ENCODE data around the gene RABGAP1L.
A peak's percentile ranks its signal among the peaks of the same experiment; 100 is the strongest.

The RABGAP1L gene

GRCh38 chr1:174719194-174719593 is 559.9 kb downstream of the RABGAP1L start:
- POLR2A ChIA-PET, result no interaction called here
- DNase-seq (ENCODE audit: extremely low spot score), result no peak
- CTCF ChIA-PET, result no interaction called here
- no peak for TF ChIP-seq CTCF (IDR thresholded peaks at IDR 0.05; ENCODE audit: control extremely low read depth, extremely low read depth, low read depth, missing control alignments)

- CTCF ChIA-PET, result interaction anchor here (1.1 to 1.2 kb wide), 3 partner anchors 8 to 458 kb away, joined by 3 to 5 read pairs (median 4); no protein-coding TSS in a partner anchor
- DNase-seq (ENCODE audit: extremely low spot score), result no peak
- no peak for TF ChIP-seq CTCF (IDR thresholded peaks at IDR 0.05; ENCODE audit: control extremely low read depth, extremely low read depth, low read depth, missing control alignments)
- POLR2A ChIA-PET, result no interaction called here
Measured at GRCh38 chr1:174720618-174721017, 561.3 kb downstream of the RABGAP1L start.

GRCh38 chr1:174721246-174721645 is 561.9 kb downstream of the RABGAP1L start:
- no peak for DNase-seq (ENCODE audit: extremely low spot score)
- no peak for TF ChIP-seq CTCF (IDR thresholded peaks at IDR 0.05; ENCODE audit: control extremely low read depth, extremely low read depth, low read depth, missing control alignments)
- POLR2A ChIA-PET, result no interaction called here
- CTCF ChIA-PET, result interaction anchor here (1.2 kb wide), 1 partner anchor 14 kb away, joined by 5 read pairs; no protein-coding TSS in a partner anchor

GRCh38 chr1:174723816-174724215 is 564.5 kb downstream of the RABGAP1L start:
- POLR2A ChIA-PET, result no interaction called here
- DNase-seq (ENCODE audit: extremely low spot score), result no peak
- no peak for TF ChIP-seq CTCF (IDR thresholded peaks at IDR 0.05; ENCODE audit: control extremely low read depth, extremely low read depth, low read depth, missing control alignments)
- CTCF ChIA-PET, result interaction anchor here (2.4 kb wide), 1 partner anchor 461 kb away, joined by 9 read pairs; no protein-coding TSS in a partner anchor

- POLR2A ChIA-PET, result no interaction called here
Measured at GRCh38 chr1:174724219-174724618, 564.9 kb downstream of the RABGAP1L start.

GRCh38 chr1:174726167-174726879 is 567.0 kb downstream of the RABGAP1L start:
- ChIA-PET CTCF (interaction anchor here (1.0 to 3.6 kb wide), 8 partner anchors 9 to 467 kb away, joined by 3 to 35 read pairs (median 6); no protein-coding TSS in a partner anchor), POLR2A (no interaction called here)
- TF ChIP-seq CTCF (IDR thresholded peaks at IDR 0.05; ENCODE audit: control extremely low read depth, extremely low read depth, low read depth, missing control alignments), result peak; percentile 54

More at GRCh38 chr1:174724219-174724618, 564.9 kb downstream of the RABGAP1L start:
- no peak for DNase-seq (ENCODE audit: extremely low spot score)
- TF ChIP-seq CTCF (IDR thresholded peaks at IDR 0.05; ENCODE audit: control extremely low read depth, extremely low read depth, low read depth, missing control alignments), result no peak
- CTCF ChIA-PET, result interaction anchor here (3.6 kb wide), 1 partner anchor 462 kb away, joined by 35 read pairs; no protein-coding TSS in a partner anchor

More at GRCh38 chr1:174726167-174726879, 567.0 kb downstream of the RABGAP1L start:
- DNase-seq (ENCODE audit: extremely low spot score), result no peak
